ENCODE data around the gene TTLL8. TPM values are rescaled to one million over a fixed set of nuclear protein-coding genes. Genes with fewer than 3 reads are reported as not detected.
"Not testable (repeated sequence)": the region's sequence is repeated elsewhere in the genome, so short reads cannot be mapped to it uniquely, and the experiment has no call there.

TTLL8 gene
- total and polyA plus RNA-seq, 2 of the 8 experiments (the other 6 are each of a cell fraction or from before 2014, with no cell fraction given), result not detected

GRCh38 chr22:49983148-49984042, 74.7 kb downstream of the TTLL8 start (continued):
- TF ChIP-seq GTF2F1 (IDR thresholded peaks at IDR 0.05; ENCODE audit: borderline replicate concordance, low read depth, low read length), result no peak
- TF ChIP-seq HDAC2 (IDR thresholded peaks at IDR 0.05; ENCODE audit: borderline replicate concordance in 1 of 2, low read depth in 2 of 2, low read length in 2 of 2), result peak; percentile 37 to 82; a peak in 1 of 4 replicates
- TF ChIP-seq MAX (IDR thresholded peaks at IDR 0.05), result peak; percentile 79
- TF ChIP-seq EGR1 (IDR thresholded peaks at IDR 0.05; ENCODE audit: borderline replicate concordance, low read depth, low read length), result peak; percentile 75; the same call in 1 of the 2 replicates
- peak; percentile 25; the same call in 1 of the 2 replicates for TF ChIP-seq SUZ12 (IDR thresholded peaks at IDR 0.05; ENCODE audit: low read length)

GRCh38 chr22:49981799-49982198, 76.3 kb downstream of the TTLL8 start:
- not testable (repeated sequence) for H3K4me2 ChIP-seq (ENCODE audit: insufficient read depth in 1 of 2, low read depth in 2 of 2, low read length in 2 of 2); H3K23me2 ChIP-seq (ENCODE audit: low read depth, low read length); H4K20me1 ChIP-seq (replicated peaks in 1 of 2; ENCODE audit: control insufficient read depth in 1 of 2, insufficient read depth in 2 of 2, low read length in 2 of 2); H3K23ac ChIP-seq (ENCODE audit: insufficient read length); H2BK5ac ChIP-seq (ENCODE audit: low read depth, low read length); H3K79me1 ChIP-seq (ENCODE audit: low read depth, low read length); H4K91ac ChIP-seq (replicated peaks; ENCODE audit: insufficient read length, low read length); FAIRE-seq; DNase-seq (ENCODE audit: low read depth in 1 of 2, low spot score in 2 of 2); H3K18ac ChIP-seq (ENCODE audit: extremely low read depth, low read length); H2AK5ac ChIP-seq (ENCODE audit: low read depth, low read length); H2BK15ac ChIP-seq (ENCODE audit: low read length); H3K4me3 ChIP-seq (ENCODE audit: extremely low read depth in 1 of 4, insufficient read depth in 2 of 4, low read depth in 3 of 4, low read length in 4 of 4); H3K9me3 ChIP-seq (ENCODE audit: insufficient read depth in 2 of 2, low read depth in 1 of 2, low read length in 1 of 2); H2AFZ ChIP-seq (ENCODE audit: low read length); H2BK20ac ChIP-seq (ENCODE audit: low read length); H4K5ac ChIP-seq (ENCODE audit: insufficient read length, low read depth, low read length); H3K27ac ChIP-seq (ENCODE audit: low read depth, low read length); H4K8ac ChIP-seq (ENCODE audit: extremely low read depth, insufficient read depth, low read length); H3K14ac ChIP-seq (ENCODE audit: insufficient read length); H3K36me3 ChIP-seq (ENCODE audit: control insufficient read depth in 2 of 4, insufficient read depth in 4 of 4, low read length in 3 of 4); H3K79me2 ChIP-seq (ENCODE audit: control insufficient read depth in 1 of 2, insufficient read depth in 2 of 2, low read length in 2 of 2); H3K56ac ChIP-seq (replicated peaks; ENCODE audit: insufficient read length, low read depth, low read length); H2BK12ac ChIP-seq (ENCODE audit: low read depth, low read length); H3K9ac ChIP-seq (replicated peaks in 1 of 4; ENCODE audit: extremely low read depth in 1 of 4, low read depth in 3 of 4, low read length in 3 of 4); H3K4ac ChIP-seq (replicated peaks; ENCODE audit: insufficient read length, low read depth, low read length); H2BK120ac ChIP-seq (replicated peaks; ENCODE audit: low read depth, low read length); H3K4me1 ChIP-seq (replicated peaks in 1 of 4; ENCODE audit: control insufficient read depth in 3 of 4, insufficient read depth in 4 of 4, low read length in 3 of 4)
- peaks cover 4 to 18% (median 13%) of the 10 kb centered on the region in 4 experiments for H3K27me3 ChIP-seq (replicated peaks in 1 of 4; ENCODE audit: control insufficient read depth in 3 of 4, extremely low read depth in 1 of 4, insufficient read depth in 3 of 4, low read length in 3 of 4)
- POLR2A ChIA-PET (ENCODE audit: partially characterized antibody), result interaction anchor here (1.7 kb wide), 1 partner anchor 10 kb away, joined by 4 read pairs; no protein-coding TSS in a partner anchor
- CTCF ChIA-PET (ENCODE audit: partially characterized antibody), result interaction anchor here (0.9 to 8.1 kb wide), 9 partner anchors 12 to 83 kb away, joined by 3 to 83 read pairs (median 4); no protein-coding TSS in a partner anchor
- WGBS, 2 experiments (ENCODE audit: extremely low coverage in 1 of 2, insufficient coverage in 1 of 2, insufficient read length in 1 of 2, insufficient replicate concordance in 2 of 2, low coverage in 1 of 2, low lambda C conversion rate in 2 of 2, missing lambda C conversion rate in 1 of 2), result 90% methylated on average over 7 of the region's 7 CpGs; no CpG with 5 or more reads in 1 of the 2 experiments

All from H1 (cell line).